Activated CD4-positive, alpha-beta T cell treated with anti-CD3 and anti-CD28 coated beads, Interleukin-2, amount 50 U/mL, for 16 hours (primary cell): ENCODE data around the gene UCKL1.
A peak's percentile ranks its signal among the peaks of the same experiment; 100 is the strongest.
"Not testable (repeated sequence)": the region's sequence is repeated elsewhere in the genome, so short reads cannot be mapped to it uniquely, and the experiment has no call there.

Experiments used
- DNase-seq: peaks from one replicate; pipeline ENCODE4 v3.0.0-alpha.2; 2020

The UCKL1 gene

DNA sequence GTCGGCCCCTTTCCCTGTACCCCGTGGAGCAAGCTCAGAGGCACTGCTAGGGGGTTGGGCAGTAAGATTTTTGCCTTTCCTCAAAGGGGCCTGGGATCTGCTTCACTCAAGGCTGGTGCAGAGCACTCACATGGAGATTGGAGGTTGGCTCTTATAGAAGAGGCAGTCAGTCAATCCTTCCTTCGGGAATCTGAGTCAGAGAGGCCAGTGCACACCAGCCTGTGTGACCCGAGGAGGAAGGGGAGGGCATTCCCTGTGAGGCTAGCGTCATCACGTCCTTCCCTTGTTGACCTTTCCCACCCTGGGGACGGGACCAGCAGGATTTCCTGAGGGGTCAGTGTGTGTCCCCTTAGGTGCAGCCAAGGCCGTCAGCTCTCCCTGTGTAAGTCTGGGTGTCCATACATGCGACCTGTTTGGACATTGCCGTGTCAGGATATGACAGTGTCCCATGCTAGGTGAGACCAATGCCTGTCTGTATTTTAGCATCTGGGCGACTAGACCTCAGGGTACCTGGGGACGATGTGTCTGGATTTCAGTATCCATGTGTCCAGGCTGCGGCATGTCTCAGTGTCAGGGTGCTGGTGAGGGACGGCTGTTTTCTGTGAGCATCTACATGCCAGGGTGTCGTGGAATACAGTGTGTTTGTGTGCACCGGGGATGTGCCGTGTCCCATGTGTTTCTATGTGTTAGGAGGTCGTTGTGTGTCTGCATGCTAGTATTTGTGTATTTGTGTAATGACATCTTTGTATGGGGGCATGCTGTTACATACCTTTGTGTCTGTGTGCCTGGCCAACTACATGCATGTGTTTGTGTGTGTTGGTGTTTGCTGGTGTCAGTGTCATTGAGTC is 16.3 kb upstream of the UCKL1 start:
- no peak for DNase-seq

- not testable (repeated sequence) for DNase-seq
Observed at GRCh38 chr20:63971960-63972311, 15.7 kb upstream of the UCKL1 start.

DNA sequence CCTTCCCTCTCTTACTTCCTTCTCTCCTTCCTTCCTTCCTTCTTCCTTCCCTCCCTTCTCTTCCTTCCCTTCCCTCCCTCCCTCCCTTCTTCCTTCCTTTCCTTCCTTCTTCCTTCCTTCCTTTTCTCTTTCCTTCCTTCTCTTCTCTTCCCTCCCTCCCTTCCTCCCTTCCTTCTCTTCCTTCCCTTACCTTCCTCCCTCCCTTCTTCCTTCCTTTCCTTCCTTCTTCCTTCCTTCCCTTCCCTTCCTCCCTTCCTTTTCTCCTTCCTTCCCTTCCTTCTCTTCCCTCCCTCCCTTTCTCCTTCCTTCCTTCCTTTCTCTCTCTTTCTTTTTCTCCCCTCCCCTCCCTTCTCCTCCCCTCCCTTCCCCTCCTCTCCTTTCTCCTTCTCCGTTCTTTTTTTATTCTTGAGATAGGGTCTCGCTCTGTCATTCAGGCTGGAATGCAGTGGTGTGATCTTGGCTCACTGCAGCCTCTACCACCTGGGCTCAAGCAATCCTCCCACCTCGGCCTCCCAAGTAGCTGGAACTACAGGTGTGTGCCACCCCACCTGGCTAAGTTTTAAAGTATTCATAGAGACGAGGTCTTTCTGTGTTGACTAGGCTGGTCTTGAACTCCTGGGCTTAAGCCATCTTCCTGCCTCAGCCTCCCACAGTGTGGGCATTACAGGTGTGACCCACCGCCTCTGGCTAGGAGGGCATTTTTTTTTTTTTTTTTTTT is 14.7 kb upstream of the UCKL1 start:
- DNase-seq: no peak

- peak; percentile 76 for DNase-seq
Observed at GRCh38 chr20:63969838-63970713, 13.9 kb upstream of the UCKL1 start, which contains the start of gene ZNF512B. ZNF512B (minus strand) TSS chr20:63969930; CDS start chr20:63967950, 1,980 bp downstream.

GRCh38 chr20:63968928-63969760 is 12.9 kb upstream of the UCKL1 start:
- peak; percentile 27 for DNase-seq

GRCh38 chr20:63968136-63968927 is 12.1 kb upstream of the UCKL1 start:
- no peak for DNase-seq

GRCh38 chr20:63967330-63968135 is 11.3 kb upstream of the UCKL1 start:
- no peak for DNase-seq

- no peak for DNase-seq
Observed at GRCh38 chr20:63966944-63967322, 10.7 kb upstream of the UCKL1 start.

DNA sequence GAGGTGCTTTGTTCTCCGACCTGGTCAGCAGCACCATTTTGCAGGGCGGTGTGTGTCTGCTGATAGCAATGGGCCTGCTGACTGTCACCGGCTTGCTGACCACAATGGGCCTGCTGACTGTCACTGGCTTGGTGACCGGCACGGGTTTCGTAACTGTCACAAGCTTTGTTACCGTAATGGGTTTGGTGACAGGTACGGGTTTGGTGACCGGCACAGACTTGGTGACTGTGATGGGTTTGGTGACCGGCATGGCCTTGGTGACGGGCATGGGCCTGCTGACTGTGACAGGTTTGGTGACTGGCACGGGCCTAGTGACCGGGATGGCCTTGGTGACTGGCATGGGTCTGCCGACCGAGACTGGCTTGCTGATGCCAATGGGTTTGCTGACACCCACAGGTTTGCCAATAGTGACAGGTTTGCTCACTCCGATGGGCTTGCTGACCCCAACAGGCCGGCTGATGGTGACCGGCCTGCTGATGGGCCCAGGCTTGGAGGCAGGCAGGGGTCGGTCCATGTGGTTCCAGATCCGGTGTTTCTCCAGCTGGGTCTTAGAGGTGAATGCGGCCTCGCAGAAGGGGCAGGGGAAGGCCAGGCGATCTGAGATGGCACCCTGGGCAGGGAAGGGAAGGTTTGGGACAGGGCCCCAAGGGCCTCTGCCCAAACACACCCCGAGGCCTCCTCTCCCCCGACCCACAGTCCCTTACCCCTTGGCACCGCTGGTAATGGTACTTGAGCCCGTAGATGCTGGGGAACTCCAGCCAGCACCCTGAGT is 10.1 kb upstream of the UCKL1 start:
- no peak for DNase-seq

GRCh38 chr20:63964412-63964811 is 8.2 kb upstream of the UCKL1 start:
- DNase-seq: no peak

GRCh38 chr20:63963784-63964301 is 7.6 kb upstream of the UCKL1 start:
- DNase-seq: no peak

- DNase-seq: no peak
Observed at GRCh38 chr20:63963348-63963741, 7.1 kb upstream of the UCKL1 start.

DNA sequence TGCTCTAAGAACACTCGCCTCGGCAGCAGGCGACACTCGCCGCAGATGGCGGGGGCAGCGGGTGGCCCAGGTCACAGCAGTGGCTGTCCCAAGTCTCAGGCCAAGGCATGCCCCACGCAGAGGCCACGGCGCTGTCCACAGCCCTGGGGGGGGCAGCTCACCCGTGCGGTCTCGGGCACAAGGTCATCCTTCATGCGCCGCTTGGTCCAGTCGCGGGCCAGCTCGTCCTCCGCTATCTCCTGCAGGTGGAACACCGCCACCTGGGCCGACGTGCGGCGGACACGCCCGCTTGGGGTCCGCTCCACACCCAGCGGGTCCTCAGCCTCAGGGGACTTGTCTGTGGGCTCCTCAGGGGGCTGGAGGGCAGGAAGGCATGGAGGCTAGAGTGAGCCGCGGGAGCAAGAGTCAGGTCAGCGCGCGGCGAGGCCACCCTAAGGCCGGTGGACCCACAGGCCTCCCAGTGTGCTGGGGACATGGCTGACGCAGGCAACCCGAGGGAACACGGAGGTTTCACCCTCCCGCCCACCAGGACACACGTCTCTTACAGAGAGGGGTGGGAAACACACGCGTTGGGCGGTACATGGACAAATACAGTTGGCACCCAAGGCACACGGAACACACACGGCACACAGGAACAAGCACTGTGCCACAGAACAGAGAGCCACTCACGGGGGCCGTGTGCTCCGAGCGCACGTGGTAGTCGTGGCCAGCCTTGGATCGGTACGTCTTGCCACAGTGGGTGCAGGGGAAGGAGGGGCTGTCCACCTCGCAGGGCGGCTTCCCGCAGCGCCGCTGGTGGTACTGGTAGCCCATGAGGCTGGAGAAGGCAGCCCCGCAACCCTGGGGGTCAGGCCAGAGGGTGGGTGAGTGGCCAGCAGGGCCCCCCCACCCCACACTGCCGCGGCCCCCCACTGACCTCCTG is 6.5 kb upstream of the UCKL1 start:
- no peak for DNase-seq

- no peak for DNase-seq
Observed at GRCh38 chr20:63961664-63962425, 5.6 kb upstream of the UCKL1 start.

GRCh38 chr20:63960654-63961621 is 4.7 kb upstream of the UCKL1 start:
- not testable (repeated sequence) for DNase-seq

GRCh38 chr20:63959699-63960075 is 3.5 kb upstream of the UCKL1 start:
- DNase-seq: no peak
